Esophagus squamous epithelium (tissue), 4 donors: ENCODE measurements around the gene ATXN1.

ENCODE experiments used
- POLR2A ChIP-seq, 4 donors: fragments of 450-650 bp; IDR thresholded peaks; one replicate each; pipeline ENCODE4 v1.6.1; 2017; ENCODE audit warnings: antibody characterized with exemption in 4 of 4, mild to moderate bottlenecking in 4 of 4, moderate library complexity in 3 of 4
- TF ChIP-seq, protein P1 (sequence below), 6 experiments: fragments of 450-650 bp in 4 of 6; fragments of 200-600 bp in 2 of 6; sonication (generic) in 2 of 6; IDR thresholded peaks; one replicate each; pipeline ENCODE4 v1.5.1; 2016 to 2019; ENCODE audit warnings: antibody characterized with exemption in 6 of 6, mild to moderate bottlenecking in 4 of 6, moderate library complexity in 4 of 6

DNA sequence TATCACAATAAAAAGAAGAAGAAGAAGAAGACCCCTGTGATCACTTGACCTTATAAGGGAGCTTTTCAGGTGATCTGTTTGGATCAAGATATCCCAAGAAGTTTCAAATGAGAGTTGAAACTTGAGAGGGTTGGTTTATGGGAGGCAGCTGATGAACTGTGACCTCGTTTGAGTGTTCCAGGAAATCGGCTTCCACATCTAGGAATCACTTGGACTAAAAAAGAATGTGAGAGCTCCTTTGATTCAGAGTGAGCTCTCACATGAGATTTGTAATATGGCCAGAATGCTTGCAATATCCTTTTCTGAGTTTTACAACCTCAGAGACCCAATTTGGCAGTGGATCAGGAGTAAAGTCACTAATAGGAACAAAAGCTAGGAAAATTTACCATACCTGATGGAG is 228.1 kb downstream of the ATXN1 start:
- TF ChIP-seq, protein P1, sequence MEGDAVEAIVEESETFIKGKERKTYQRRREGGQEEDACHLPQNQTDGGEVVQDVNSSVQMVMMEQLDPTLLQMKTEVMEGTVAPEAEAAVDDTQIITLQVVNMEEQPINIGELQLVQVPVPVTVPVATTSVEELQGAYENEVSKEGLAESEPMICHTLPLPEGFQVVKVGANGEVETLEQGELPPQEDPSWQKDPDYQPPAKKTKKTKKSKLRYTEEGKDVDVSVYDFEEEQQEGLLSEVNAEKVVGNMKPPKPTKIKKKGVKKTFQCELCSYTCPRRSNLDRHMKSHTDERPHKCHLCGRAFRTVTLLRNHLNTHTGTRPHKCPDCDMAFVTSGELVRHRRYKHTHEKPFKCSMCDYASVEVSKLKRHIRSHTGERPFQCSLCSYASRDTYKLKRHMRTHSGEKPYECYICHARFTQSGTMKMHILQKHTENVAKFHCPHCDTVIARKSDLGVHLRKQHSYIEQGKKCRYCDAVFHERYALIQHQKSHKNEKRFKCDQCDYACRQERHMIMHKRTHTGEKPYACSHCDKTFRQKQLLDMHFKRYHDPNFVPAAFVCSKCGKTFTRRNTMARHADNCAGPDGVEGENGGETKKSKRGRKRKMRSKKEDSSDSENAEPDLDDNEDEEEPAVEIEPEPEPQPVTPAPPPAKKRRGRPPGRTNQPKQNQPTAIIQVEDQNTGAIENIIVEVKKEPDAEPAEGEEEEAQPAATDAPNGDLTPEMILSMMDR (IDR thresholded peaks at IDR 0.05), result no peak
- TF ChIP-seq POLR2A (IDR thresholded peaks at IDR 0.05), result no peak
